ENCODE measurements around the gene GDPD5. TPM values are rescaled to one million over a fixed set of nuclear protein-coding genes. Genes with fewer than 3 reads are reported as not detected.

GDPD5 gene
- total RNA-seq, 1 experiment from 2014 or later, result 12.5 TPM

DNA sequence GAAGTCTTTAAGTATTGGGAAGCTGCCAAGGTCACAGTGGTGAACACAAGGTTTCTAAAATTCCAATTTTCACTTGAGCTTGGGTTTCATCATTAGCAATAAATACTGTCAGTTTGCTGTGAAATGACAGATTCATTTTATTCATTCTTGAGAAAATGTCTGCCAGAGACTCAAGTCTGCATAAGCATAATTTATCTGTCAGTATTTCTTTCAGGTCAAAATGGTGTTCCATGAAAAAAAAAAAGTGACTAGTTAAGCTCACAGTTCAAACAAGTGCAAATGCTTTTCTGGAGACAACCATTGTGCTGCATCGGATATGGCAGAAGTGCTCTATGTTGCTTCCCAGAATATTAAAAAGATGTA, 8.1 kb upstream of the GDPD5 start:
- DNase-seq, result no peak
- Histone ChIP-seq H3K4me3 (ENCODE audit: insufficient read depth, low read depth, low read length) (no peak overlapping the region), H3K36me3 (replicated peaks; ENCODE audit: control insufficient read depth, insufficient read depth, low read length) (no peaks in the 10 kb centered on the region), H3K27me3 (ENCODE audit: control insufficient read depth, insufficient read depth, low read length) (0 out of 2 replicates have a peak, but pooled peaks cover 1% of the 10 kb centered on the region)

DNA sequence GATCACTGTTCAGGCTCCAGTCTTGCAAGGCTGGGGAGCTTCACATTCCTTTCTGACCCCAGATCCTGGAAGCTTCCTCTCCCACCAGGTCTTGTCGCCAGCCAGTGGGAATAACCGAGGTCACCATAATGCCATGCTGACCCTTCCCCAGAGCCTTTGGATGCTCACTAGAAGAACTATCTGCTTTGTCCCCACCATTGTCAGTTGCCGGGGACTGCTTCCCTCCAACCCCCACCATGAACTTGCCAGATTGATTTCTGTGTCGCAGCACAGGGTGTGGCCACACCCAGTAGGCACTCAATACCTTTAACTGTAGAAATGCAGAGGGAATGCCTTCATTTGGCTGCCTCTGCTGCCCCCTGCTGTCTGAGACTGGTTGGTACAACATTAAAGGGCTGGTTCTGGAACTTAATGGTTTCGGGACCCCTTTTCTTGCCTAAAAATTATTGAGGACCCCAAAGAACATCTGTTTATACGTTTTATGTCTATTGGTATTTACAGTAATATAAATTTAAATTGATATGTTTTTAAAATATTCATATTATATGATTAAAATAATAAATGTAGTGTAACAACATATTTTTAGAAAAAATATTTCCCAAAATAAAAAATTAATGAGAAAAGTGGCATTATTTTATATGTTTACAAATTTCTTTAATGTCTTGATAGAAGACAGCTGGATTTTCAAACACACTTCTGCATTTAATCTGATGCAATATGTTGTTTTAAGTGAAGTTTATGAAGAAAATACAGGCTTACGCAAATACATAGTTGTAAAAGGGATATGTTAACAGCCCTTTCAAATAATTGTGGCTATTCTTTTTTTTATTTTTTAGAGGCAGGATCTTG, 6.7 kb upstream of the GDPD5 start:
- no peaks in the 10 kb centered on the region for H3K27me3 ChIP-seq (ENCODE audit: control insufficient read depth, insufficient read depth, low read length)
- no peaks in the 10 kb centered on the region for H3K36me3 ChIP-seq (replicated peaks; ENCODE audit: control insufficient read depth, insufficient read depth, low read length)
- H3K4me3 ChIP-seq (ENCODE audit: insufficient read depth, low read depth, low read length), result no peak overlapping the region
- peak; percentile 86 for DNase-seq

- peaks cover 1% of the 10 kb centered on the region; the same call in 1 of the 2 replicates for H3K27me3 ChIP-seq (ENCODE audit: control insufficient read depth, insufficient read depth, low read length)
- H3K4me3 ChIP-seq (ENCODE audit: insufficient read depth, low read depth, low read length), result no peak overlapping the region
- no peak for DNase-seq
Measured at GRCh38 chr11:75531325-75531724, 5.6 kb upstream of the GDPD5 start.

GRCh38 chr11:75530577-75530976, 4.8 kb upstream of the GDPD5 start:
- no peaks in the 10 kb centered on the region for H3K36me3 ChIP-seq (replicated peaks; ENCODE audit: control insufficient read depth, insufficient read depth, low read length)
- H3K4me3 ChIP-seq (ENCODE audit: insufficient read depth, low read depth, low read length), result no peak overlapping the region
- peaks cover 2% of the 10 kb centered on the region; the same call in 1 of the 2 replicates for H3K27me3 ChIP-seq (ENCODE audit: control insufficient read depth, insufficient read depth, low read length)
- DNase-seq, result no peak

More at GRCh38 chr11:75531325-75531724, 5.6 kb upstream of the GDPD5 start:
- no peaks in the 10 kb centered on the region for H3K36me3 ChIP-seq (replicated peaks; ENCODE audit: control insufficient read depth, insufficient read depth, low read length)

DNA sequence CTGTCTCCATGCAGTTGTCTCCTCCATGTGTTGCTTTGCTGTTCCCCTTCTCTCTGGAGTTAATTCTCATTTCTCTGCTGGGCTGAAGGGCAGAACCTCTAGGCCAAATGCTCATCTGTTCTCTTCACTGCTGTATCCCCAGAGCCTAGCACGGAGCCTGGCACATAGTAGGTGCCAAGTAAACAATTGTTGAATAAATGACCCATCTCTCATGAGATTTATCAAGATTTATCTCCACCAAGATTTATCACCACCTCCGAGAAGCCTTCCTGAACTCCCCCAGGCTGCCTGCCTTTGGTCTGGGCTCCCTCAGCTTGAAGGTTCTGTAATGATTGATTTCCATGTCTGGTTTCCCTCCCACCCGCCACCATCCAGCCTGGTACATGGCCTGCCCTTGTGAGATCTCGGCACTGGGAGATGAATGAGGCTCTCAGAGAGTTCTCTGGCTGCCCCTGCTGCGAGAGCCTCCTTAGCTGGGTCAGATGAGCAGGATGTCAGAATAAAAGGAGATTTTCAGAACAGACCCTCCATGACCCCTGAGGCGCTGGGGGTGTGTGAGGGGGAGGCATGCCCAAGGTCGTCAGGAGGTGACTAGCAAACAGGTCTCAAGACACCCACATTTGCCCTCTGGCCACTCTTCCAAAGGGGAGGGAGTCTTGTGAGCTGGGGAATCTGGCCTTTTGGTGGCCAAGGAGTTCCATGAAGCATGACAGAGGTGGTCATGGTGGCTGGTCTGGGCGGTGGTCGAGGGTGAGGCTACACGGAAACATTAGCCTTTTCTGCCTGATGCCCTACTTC, 2.4 kb upstream of the GDPD5 start:
- DNase-seq, result no peak
- H3K4me3 ChIP-seq (ENCODE audit: insufficient read depth, low read depth, low read length), result no peak overlapping the region
- H3K36me3 ChIP-seq (replicated peaks; ENCODE audit: control insufficient read depth, insufficient read depth, low read length), result no peaks in the 10 kb centered on the region
- peaks cover 25% of the 10 kb centered on the region for H3K27me3 ChIP-seq (ENCODE audit: control insufficient read depth, insufficient read depth, low read length)

GRCh38 chr11:75527130-75527529, 1.4 kb upstream of the GDPD5 start:
- Histone ChIP-seq H3K36me3 (replicated peaks; ENCODE audit: control insufficient read depth, insufficient read depth, low read length) (no peaks in the 10 kb centered on the region), H3K4me3 (ENCODE audit: insufficient read depth, low read depth, low read length) (no peak overlapping the region), H3K27me3 (ENCODE audit: control insufficient read depth, insufficient read depth, low read length) (peaks cover 28% of the 10 kb centered on the region)
- DNase-seq, result no peak

- Histone ChIP-seq H3K4me3 (ENCODE audit: insufficient read depth, low read depth, low read length) (peak overlapping the region; percentile 80), H3K27me3 (ENCODE audit: control insufficient read depth, insufficient read depth, low read length) (peaks cover 28% of the 10 kb centered on the region), H3K36me3 (replicated peaks; ENCODE audit: control insufficient read depth, insufficient read depth, low read length) (no peaks in the 10 kb centered on the region)
- no peak for DNase-seq
Measured at GRCh38 chr11:75526192-75526541, 426 bp upstream of the GDPD5 start.

DNA sequence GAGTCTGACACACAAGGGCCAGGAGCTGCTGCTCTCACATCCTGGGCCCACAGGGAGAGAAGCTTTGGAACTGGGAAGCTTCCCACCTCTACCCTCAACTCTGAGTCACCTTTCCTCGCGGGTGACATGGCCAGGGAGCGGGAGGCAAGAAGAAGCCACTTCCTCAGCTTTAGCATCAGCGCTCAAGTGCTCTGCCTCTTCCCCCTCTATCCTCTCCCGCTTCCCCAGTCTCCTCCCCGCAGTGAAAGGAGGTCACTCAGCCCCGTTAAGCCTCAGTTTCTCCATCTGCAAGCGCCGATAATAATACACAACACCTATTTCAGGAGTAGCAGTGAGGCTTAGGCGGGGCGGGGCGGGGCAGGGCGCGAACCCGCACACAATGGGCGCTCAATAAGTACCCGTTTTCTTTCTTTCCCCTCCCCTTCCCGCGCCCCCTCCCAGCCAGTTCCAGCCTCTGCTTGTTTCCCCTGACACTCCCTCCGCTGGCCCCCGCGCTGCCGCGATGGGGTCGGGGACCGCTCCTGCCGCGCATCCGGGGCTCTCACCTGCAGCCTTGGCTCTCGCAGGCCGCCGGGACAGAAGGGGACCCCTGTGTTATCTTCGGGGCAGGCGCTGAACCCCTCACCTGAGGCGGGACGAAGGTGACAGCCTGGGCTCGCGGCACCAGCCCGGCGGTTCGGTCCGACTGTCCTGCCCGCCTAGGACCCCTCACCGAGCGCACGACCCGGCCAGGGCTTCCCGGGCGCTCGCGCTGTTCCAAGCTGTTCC, 892 bp downstream of the GDPD5 start:
- peak overlapping the region; percentile 80 for H3K4me3 ChIP-seq (ENCODE audit: insufficient read depth, low read depth, low read length)
- peak; percentile 89 for DNase-seq
- H3K36me3 ChIP-seq (replicated peaks; ENCODE audit: control insufficient read depth, insufficient read depth, low read length), result no peaks in the 10 kb centered on the region
- H3K27me3 ChIP-seq (ENCODE audit: control insufficient read depth, insufficient read depth, low read length), result peaks cover 28% of the 10 kb centered on the region

- Histone ChIP-seq H3K36me3 (replicated peaks; ENCODE audit: control insufficient read depth, insufficient read depth, low read length) (no peaks in the 10 kb centered on the region), H3K27me3 (ENCODE audit: control insufficient read depth, insufficient read depth, low read length) (peaks cover 28% of the 10 kb centered on the region), H3K4me3 (ENCODE audit: insufficient read depth, low read depth, low read length) (peak overlapping the region; percentile 80; the same call in 1 of the 2 replicates)
- no peak for DNase-seq
Measured at GRCh38 chr11:75523811-75524664, 1.7 kb downstream of the GDPD5 start.

DNA sequence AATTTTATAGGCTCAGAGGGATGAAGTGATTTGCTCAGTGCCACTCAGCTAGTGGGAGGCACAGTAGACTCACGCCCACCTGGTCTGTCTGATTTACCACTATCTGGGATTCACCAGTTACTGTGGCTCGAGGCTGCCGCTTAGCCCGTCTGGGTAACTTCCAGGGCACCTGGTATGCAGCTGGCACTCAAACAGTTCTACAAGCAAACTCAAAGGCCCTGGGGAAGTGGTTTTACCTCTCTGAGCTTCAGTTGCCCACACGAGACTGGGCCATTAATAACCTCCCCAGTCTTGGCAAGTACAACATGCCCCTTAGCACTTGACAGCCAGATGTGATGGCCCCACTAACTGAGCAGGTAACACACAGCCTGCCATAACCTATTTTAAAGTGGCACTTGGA, 2.6 kb downstream of the GDPD5 start:
- H3K27me3 ChIP-seq (ENCODE audit: control insufficient read depth, insufficient read depth, low read length), result peaks cover 28% of the 10 kb centered on the region
- no peaks in the 10 kb centered on the region for H3K36me3 ChIP-seq (replicated peaks; ENCODE audit: control insufficient read depth, insufficient read depth, low read length)
- H3K4me3 ChIP-seq (ENCODE audit: insufficient read depth, low read depth, low read length), result no peak overlapping the region
- DNase-seq, result no peak

- no peak for DNase-seq
- H3K36me3 ChIP-seq (replicated peaks; ENCODE audit: control insufficient read depth, insufficient read depth, low read length), result no peaks in the 10 kb centered on the region
- peaks cover 28% of the 10 kb centered on the region for H3K27me3 ChIP-seq (ENCODE audit: control insufficient read depth, insufficient read depth, low read length)
- no peak overlapping the region for H3K4me3 ChIP-seq (ENCODE audit: insufficient read depth, low read depth, low read length)
Measured at GRCh38 chr11:75522286-75523044, 3.3 kb downstream of the GDPD5 start.

GRCh38 chr11:75520688-75521087, 5.1 kb downstream of the GDPD5 start:
- no peak for DNase-seq
- H3K4me3 ChIP-seq (ENCODE audit: insufficient read depth, low read depth, low read length), result no peak overlapping the region
- H3K36me3 ChIP-seq (replicated peaks; ENCODE audit: control insufficient read depth, insufficient read depth, low read length), result no peaks in the 10 kb centered on the region
- H3K27me3 ChIP-seq (ENCODE audit: control insufficient read depth, insufficient read depth, low read length), result peaks cover 26% of the 10 kb centered on the region

All from H7 (cell line).